ENCODE measurements around the gene RBMS3.

Gene RBMS3

GRCh38 chr3:29899021-29899420, 618.1 kb downstream of the RBMS3 start:
- H3K4me3 ChIP-seq (ENCODE audit: low read length): no peak overlapping the region
- no peaks in the 10 kb centered on the region for H3K36me3 ChIP-seq (ENCODE audit: control insufficient read depth, insufficient read depth, low read length)
- no peak overlapping the region for H3K27ac ChIP-seq (ENCODE audit: low read depth, low read length)
- peaks cover 3% of the 10 kb centered on the region for H3K4me1 ChIP-seq (ENCODE audit: control insufficient read depth, insufficient read depth, low read length)
- no peaks in the 10 kb centered on the region for H3K27me3 ChIP-seq (ENCODE audit: control insufficient read depth, insufficient read depth, low read length)
- no peak overlapping the region for H3K9ac ChIP-seq (ENCODE audit: low read length)

- Histone ChIP-seq H3K4me1 (ENCODE audit: control insufficient read depth, insufficient read depth, low read length) (peaks cover 3% of the 10 kb centered on the region), H3K27me3 (ENCODE audit: control insufficient read depth, insufficient read depth, low read length) (no peaks in the 10 kb centered on the region), H3K9ac (ENCODE audit: low read length) (no peak overlapping the region), H3K27ac (ENCODE audit: low read depth, low read length) (no peak overlapping the region), H3K4me3 (ENCODE audit: low read length) (no peak overlapping the region), H3K36me3 (ENCODE audit: control insufficient read depth, insufficient read depth, low read length) (no peaks in the 10 kb centered on the region)
These were observed 620.2 kb downstream of the RBMS3 start for GRCh38 chr3:29901097-29901496.

- Histone ChIP-seq H3K9ac (ENCODE audit: low read length) (no peak overlapping the region), H3K4me1 (ENCODE audit: control insufficient read depth, insufficient read depth, low read length) (peaks cover 3% of the 10 kb centered on the region), H3K36me3 (ENCODE audit: control insufficient read depth, insufficient read depth, low read length) (no peaks in the 10 kb centered on the region), H3K27ac (ENCODE audit: low read depth, low read length) (no peak overlapping the region), H3K4me3 (ENCODE audit: low read length) (no peak overlapping the region), H3K27me3 (ENCODE audit: control insufficient read depth, insufficient read depth, low read length) (no peaks in the 10 kb centered on the region)
These were observed 622.7 kb downstream of the RBMS3 start for GRCh38 chr3:29903600-29903999.

GRCh38 chr3:29906906-29907305, 626.0 kb downstream of the RBMS3 start:
- Histone ChIP-seq H3K27me3 (ENCODE audit: control insufficient read depth, insufficient read depth, low read length) (no peaks in the 10 kb centered on the region), H3K9ac (ENCODE audit: low read length) (no peak overlapping the region), H3K4me3 (ENCODE audit: low read length) (no peak overlapping the region), H3K36me3 (ENCODE audit: control insufficient read depth, insufficient read depth, low read length) (no peaks in the 10 kb centered on the region), H3K27ac (ENCODE audit: low read depth, low read length) (no peak overlapping the region), H3K4me1 (ENCODE audit: control insufficient read depth, insufficient read depth, low read length) (no peaks in the 10 kb centered on the region)

GRCh38 chr3:29912600-29913288, 631.9 kb downstream of the RBMS3 start:
- Histone ChIP-seq H3K27me3 (ENCODE audit: control insufficient read depth, insufficient read depth, low read length) (no peaks in the 10 kb centered on the region), H3K36me3 (ENCODE audit: control insufficient read depth, insufficient read depth, low read length) (no peaks in the 10 kb centered on the region), H3K9ac (ENCODE audit: low read length) (no peak overlapping the region), H3K4me1 (ENCODE audit: control insufficient read depth, insufficient read depth, low read length) (no peaks in the 10 kb centered on the region), H3K27ac (ENCODE audit: low read depth, low read length) (no peak overlapping the region), H3K4me3 (ENCODE audit: low read length) (no peak overlapping the region)

- no peak overlapping the region for H3K9ac ChIP-seq (ENCODE audit: low read length)
These were observed 634.1 kb downstream of the RBMS3 start for GRCh38 chr3:29914861-29915524.

GRCh38 chr3:29919571-29919970, 638.7 kb downstream of the RBMS3 start:
- no peaks in the 10 kb centered on the region for H3K27me3 ChIP-seq (ENCODE audit: control insufficient read depth, insufficient read depth, low read length)
- no peak overlapping the region for H3K4me3 ChIP-seq (ENCODE audit: low read length)
- no peaks in the 10 kb centered on the region for H3K4me1 ChIP-seq (ENCODE audit: control insufficient read depth, insufficient read depth, low read length)
- no peaks in the 10 kb centered on the region for H3K36me3 ChIP-seq (ENCODE audit: control insufficient read depth, insufficient read depth, low read length)
- no peak overlapping the region for H3K9ac ChIP-seq (ENCODE audit: low read length)
- no peak overlapping the region for H3K27ac ChIP-seq (ENCODE audit: low read depth, low read length)

More at GRCh38 chr3:29914861-29915524, 634.1 kb downstream of the RBMS3 start:
- Histone ChIP-seq H3K36me3 (ENCODE audit: control insufficient read depth, insufficient read depth, low read length) (no peaks in the 10 kb centered on the region), H3K4me3 (ENCODE audit: low read length) (no peak overlapping the region), H3K4me1 (ENCODE audit: control insufficient read depth, insufficient read depth, low read length) (no peaks in the 10 kb centered on the region), H3K27ac (ENCODE audit: low read depth, low read length) (no peak overlapping the region), H3K27me3 (ENCODE audit: control insufficient read depth, insufficient read depth, low read length) (no peaks in the 10 kb centered on the region)

GRCh38 chr3:29922992-29923746, 642.3 kb downstream of the RBMS3 start:
- Histone ChIP-seq H3K27ac (ENCODE audit: low read depth, low read length) (no peak overlapping the region), H3K4me1 (ENCODE audit: control insufficient read depth, insufficient read depth, low read length) (no peaks in the 10 kb centered on the region), H3K36me3 (ENCODE audit: control insufficient read depth, insufficient read depth, low read length) (no peaks in the 10 kb centered on the region), H3K27me3 (ENCODE audit: control insufficient read depth, insufficient read depth, low read length) (no peaks in the 10 kb centered on the region), H3K9ac (ENCODE audit: low read length) (no peak overlapping the region), H3K4me3 (ENCODE audit: low read length) (no peak overlapping the region)

- no peaks in the 10 kb centered on the region for H3K36me3 ChIP-seq (ENCODE audit: control insufficient read depth, insufficient read depth, low read length)
- H3K27ac ChIP-seq (ENCODE audit: low read depth, low read length): no peak overlapping the region
- no peaks in the 10 kb centered on the region for H3K27me3 ChIP-seq (ENCODE audit: control insufficient read depth, insufficient read depth, low read length)
- H3K4me3 ChIP-seq (ENCODE audit: low read length): no peak overlapping the region
- H3K4me1 ChIP-seq (ENCODE audit: control insufficient read depth, insufficient read depth, low read length): no peaks in the 10 kb centered on the region
- no peak overlapping the region for H3K9ac ChIP-seq (ENCODE audit: low read length)
These were observed 644.1 kb downstream of the RBMS3 start for GRCh38 chr3:29924783-29925561.

GRCh38 chr3:29926378-29926777, 645.5 kb downstream of the RBMS3 start:
- no peak overlapping the region for H3K4me3 ChIP-seq (ENCODE audit: low read length)
- H3K9ac ChIP-seq (ENCODE audit: low read length): no peak overlapping the region
- H3K27me3 ChIP-seq (ENCODE audit: control insufficient read depth, insufficient read depth, low read length): no peaks in the 10 kb centered on the region
- no peaks in the 10 kb centered on the region for H3K36me3 ChIP-seq (ENCODE audit: control insufficient read depth, insufficient read depth, low read length)
- no peaks in the 10 kb centered on the region for H3K4me1 ChIP-seq (ENCODE audit: control insufficient read depth, insufficient read depth, low read length)
- H3K27ac ChIP-seq (ENCODE audit: low read depth, low read length): no peak overlapping the region

- Histone ChIP-seq H3K9ac (ENCODE audit: low read length) (no peak overlapping the region), H3K4me3 (ENCODE audit: low read length) (no peak overlapping the region), H3K4me1 (ENCODE audit: control insufficient read depth, insufficient read depth, low read length) (peaks cover 2% of the 10 kb centered on the region), H3K27ac (ENCODE audit: low read depth, low read length) (no peak overlapping the region), H3K36me3 (ENCODE audit: control insufficient read depth, insufficient read depth, low read length) (no peaks in the 10 kb centered on the region), H3K27me3 (ENCODE audit: control insufficient read depth, insufficient read depth, low read length) (no peaks in the 10 kb centered on the region)
These were observed 651.9 kb downstream of the RBMS3 start for GRCh38 chr3:29932696-29933325.
